PFSK-1 (cell line): ENCODE results near the gene CES4A.

Experiments
- FOXP2 ChIP-seq: optimal IDR thresholded peaks from 2 replicates; pipeline ENCODE3; 2011; ENCODE audit warnings: borderline replicate concordance, control low read depth, inconsistent platforms; ENCODE audit not compliant: insufficient read depth; ENCODE audit errors: extremely low read length, extremely low read depth
- POLR2AphosphoS5 ChIP-seq: IDR thresholded peaks from 2 replicates; pipeline ENCODE4 v1.6.1; 2012; ENCODE audit warnings: low read depth, mild to moderate bottlenecking, control low read depth, low read length, moderate library complexity
- SIN3A ChIP-seq: IDR thresholded peaks from 2 replicates; pipeline ENCODE4 v1.6.1; 2012; ENCODE audit warnings: mild to moderate bottlenecking, low read length, moderate library complexity, borderline replicate concordance; ENCODE audit not compliant: insufficient read depth
- TAF1 ChIP-seq: IDR thresholded peaks from 2 replicates; pipeline ENCODE4 v1.6.1; 2012; ENCODE audit warnings: low read length, control low read depth, borderline replicate concordance; ENCODE audit not compliant: insufficient read depth
- TF ChIP-seq, protein P1 (sequence below), 2 experiments: IDR thresholded peaks; 2 replicates each; pipeline versions ENCODE4 v1.6.1 to v1.8.0; 2011 to 2012; ENCODE audit warnings: low read depth in 2 of 2, low read length in 2 of 2, control low read depth in 1 of 2, inconsistent platforms in 1 of 2, mild to moderate bottlenecking in 1 of 2, moderate library complexity in 1 of 2; ENCODE audit not compliant: insufficient read depth in 1 of 2

CES4A gene

DNA sequence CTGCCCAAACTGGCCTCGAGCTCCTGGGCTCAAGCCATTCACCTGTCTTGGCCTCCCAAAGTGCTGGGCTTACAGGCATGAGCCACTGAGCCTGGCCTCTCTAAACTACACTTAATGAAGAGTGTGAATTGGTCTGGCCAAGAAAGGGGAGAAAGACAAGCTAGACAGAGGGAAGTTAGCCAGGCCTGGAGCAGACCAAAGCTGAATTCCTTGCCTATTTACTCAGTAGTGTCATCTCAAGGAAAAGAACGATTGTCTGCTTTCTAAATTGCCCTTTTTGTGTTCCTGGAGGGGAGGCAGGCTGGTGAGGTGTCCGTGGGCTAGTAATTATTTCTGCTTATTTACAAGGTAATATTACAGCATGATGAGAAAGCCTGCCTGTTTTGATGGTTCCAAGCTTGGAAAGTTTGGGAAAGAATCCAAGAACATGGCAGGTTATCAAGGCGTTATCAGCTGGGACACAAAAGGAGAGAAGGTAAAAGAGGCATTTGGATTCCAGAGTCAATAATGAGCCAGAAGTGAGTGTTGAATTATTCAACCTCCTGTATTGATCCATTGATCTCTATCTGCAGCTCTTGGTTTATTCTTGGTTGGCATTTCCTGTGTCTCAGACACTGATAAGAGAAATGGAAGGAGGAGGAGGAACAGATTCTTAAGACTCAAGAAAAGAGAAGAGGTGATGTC is 34.3 kb downstream of the CES4A start:
- TF ChIP-seq FOXP2, result no peak
- TF ChIP-seq POLR2AphosphoS5, result no peak
- TF ChIP-seq, protein P1, sequence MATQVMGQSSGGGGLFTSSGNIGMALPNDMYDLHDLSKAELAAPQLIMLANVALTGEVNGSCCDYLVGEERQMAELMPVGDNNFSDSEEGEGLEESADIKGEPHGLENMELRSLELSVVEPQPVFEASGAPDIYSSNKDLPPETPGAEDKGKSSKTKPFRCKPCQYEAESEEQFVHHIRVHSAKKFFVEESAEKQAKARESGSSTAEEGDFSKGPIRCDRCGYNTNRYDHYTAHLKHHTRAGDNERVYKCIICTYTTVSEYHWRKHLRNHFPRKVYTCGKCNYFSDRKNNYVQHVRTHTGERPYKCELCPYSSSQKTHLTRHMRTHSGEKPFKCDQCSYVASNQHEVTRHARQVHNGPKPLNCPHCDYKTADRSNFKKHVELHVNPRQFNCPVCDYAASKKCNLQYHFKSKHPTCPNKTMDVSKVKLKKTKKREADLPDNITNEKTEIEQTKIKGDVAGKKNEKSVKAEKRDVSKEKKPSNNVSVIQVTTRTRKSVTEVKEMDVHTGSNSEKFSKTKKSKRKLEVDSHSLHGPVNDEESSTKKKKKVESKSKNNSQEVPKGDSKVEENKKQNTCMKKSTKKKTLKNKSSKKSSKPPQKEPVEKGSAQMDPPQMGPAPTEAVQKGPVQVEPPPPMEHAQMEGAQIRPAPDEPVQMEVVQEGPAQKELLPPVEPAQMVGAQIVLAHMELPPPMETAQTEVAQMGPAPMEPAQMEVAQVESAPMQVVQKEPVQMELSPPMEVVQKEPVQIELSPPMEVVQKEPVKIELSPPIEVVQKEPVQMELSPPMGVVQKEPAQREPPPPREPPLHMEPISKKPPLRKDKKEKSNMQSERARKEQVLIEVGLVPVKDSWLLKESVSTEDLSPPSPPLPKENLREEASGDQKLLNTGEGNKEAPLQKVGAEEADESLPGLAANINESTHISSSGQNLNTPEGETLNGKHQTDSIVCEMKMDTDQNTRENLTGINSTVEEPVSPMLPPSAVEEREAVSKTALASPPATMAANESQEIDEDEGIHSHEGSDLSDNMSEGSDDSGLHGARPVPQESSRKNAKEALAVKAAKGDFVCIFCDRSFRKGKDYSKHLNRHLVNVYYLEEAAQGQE (IDR thresholded peaks at IDR 0.05; ENCODE audit: insufficient read depth in 1 of 2, low read depth in 2 of 2, low read length in 2 of 2), result no peak
- no peak for TF ChIP-seq SIN3A
- no peak for TF ChIP-seq TAF1

DNA sequence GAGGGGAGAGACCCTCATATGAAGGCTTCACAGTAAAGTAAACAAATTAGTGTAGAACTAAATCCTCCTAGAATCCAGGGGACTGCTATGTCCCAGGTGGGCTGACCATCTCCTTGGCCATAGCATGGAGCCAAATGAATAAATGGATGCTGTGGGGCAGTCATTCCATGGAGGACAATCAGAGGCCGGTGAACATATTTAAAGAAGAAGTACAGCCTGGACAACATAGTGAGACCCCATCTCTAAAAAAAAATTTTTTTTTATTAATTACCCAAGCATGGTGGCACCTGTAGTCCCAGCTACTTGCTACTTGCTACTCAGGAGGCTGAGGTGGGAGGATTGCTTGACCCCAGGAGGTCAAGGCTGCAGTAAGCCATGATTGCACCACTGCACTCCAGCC is 35.3 kb downstream of the CES4A start:
- TF ChIP-seq, protein P1 (IDR thresholded peaks at IDR 0.05; ENCODE audit: insufficient read depth in 1 of 2, low read depth in 2 of 2, low read length in 2 of 2), result no peak
- TF ChIP-seq SIN3A, result no peak
- TF ChIP-seq TAF1, result no peak
- TF ChIP-seq FOXP2, result no peak
- no peak for TF ChIP-seq POLR2AphosphoS5

DNA sequence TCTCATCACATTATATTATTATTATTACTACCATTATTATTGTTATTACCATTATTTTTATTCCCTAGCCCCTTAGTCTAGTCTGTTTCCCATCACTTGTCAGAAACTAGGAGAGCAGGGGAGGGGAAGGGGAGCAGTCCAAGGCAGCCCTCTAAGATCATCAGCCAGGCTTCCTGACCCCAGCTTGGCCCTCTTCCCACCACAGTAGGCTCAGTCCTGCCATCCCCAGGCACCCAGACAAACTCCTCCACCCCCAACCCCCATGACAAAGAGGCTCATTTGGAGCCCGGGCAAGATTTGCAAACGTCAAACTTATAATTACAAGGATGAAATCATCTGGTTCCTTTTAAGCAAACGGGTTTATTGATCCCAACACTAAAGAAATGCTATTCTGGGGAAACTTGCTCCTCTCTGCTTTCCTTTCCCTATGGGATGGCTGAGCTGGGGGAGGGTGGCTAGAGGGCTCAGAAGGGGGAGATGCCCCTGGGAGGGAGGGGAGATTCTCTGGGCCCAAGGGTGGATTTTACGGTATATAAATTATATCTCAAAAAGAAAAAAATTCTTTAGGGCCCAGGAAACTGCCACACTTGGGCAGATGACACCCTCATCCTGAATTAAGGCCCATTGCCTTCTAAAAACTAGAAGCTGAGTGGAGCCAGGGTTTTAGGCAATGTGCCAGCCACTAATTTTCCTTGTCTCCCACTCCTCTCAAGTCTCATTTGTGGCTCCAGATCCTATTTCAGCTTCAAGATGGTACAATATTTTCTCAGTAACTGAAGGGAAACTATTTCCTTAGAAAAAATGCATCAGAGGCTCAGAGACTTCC is 36.2 kb downstream of the CES4A start:
- TF ChIP-seq TAF1 (no peak), SIN3A (no peak), FOXP2 (no peak), POLR2AphosphoS5 (no peak)
- TF ChIP-seq, protein P1 (IDR thresholded peaks at IDR 0.05; ENCODE audit: insufficient read depth in 1 of 2, low read depth in 2 of 2, low read length in 2 of 2), result no peak

DNA sequence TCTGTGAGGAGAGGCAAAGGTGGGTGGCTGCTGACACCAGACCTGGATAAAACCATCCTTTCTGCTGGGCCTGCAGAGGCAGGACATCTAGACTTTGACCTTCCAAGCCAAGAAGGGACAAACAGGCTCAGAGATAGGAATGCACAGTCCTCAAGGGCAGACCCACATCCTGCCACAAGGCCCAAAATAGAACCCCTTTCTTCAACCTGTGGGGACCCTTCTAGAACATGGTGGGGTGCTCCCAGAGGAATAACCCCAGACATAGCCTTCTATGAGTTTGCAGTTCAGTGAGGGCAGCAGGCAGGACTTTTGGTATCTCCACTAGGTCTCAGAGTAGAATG is 36.8 kb downstream of the CES4A start:
- TF ChIP-seq, protein P1 (IDR thresholded peaks at IDR 0.05; ENCODE audit: insufficient read depth in 1 of 2, low read depth in 2 of 2, low read length in 2 of 2), result no peak
- TF ChIP-seq SIN3A, result no peak
- no peak for TF ChIP-seq FOXP2
- TF ChIP-seq TAF1, result no peak
- no peak for TF ChIP-seq POLR2AphosphoS5
